RWPE2 (cell line): ENCODE data around the gene ERCC2.
"Not testable (repeated sequence)": the region's sequence is repeated elsewhere in the genome, so short reads cannot be mapped to it uniquely, and the experiment has no call there.

Experiments
- ATAC-seq: fragments of 200-7000 bp; cut with Tn5 transposase; 3 replicates; pipeline ENCODE4 v1.9.1; 2021; ENCODE audit warnings: low read depth
- DNase-seq: peaks from one replicate; pipeline ENCODE4 v3.0.0-alpha.2; 2020; ENCODE audit warnings: low spot score
- H3K27ac ChIP-seq: fragments of 450-650 bp; 2 replicates; pipeline ENCODE4 v1.5.1; 2017; ENCODE audit warnings: mild to moderate bottlenecking; ENCODE audit not compliant: poor library complexity, severe bottlenecking
- H3K27me3 ChIP-seq: fragments of 250-450 bp; sonication (Bioruptor Pico); 2 replicates; pipeline ENCODE4 v1.5.1; 2021; ENCODE audit warnings: mild to moderate bottlenecking, moderate library complexity; ENCODE audit not compliant: insufficient read depth, poor library complexity, severe bottlenecking
- H3K36me3 ChIP-seq: fragments of 250-450 bp; sonication (Bioruptor Pico); 2 replicates; pipeline ENCODE4 v1.5.1; 2020; ENCODE audit warnings: low read depth, mild to moderate bottlenecking, moderate library complexity
- H3K4me1 ChIP-seq: fragments of 250-450 bp; sonication (Bioruptor Pico); 2 replicates; pipeline ENCODE4 v1.5.1; 2021; ENCODE audit warnings: mild to moderate bottlenecking, moderate library complexity; ENCODE audit not compliant: insufficient read depth, poor library complexity, severe bottlenecking
- H3K4me3 ChIP-seq: fragments of 250-450 bp; sonication (Bioruptor Pico); 2 replicates; pipeline ENCODE4 v1.5.1; 2021; ENCODE audit warnings: mild to moderate bottlenecking, moderate library complexity; ENCODE audit not compliant: severe bottlenecking
- H3K9me3 ChIP-seq: fragments of 250-450 bp; sonication (Bioruptor Pico); 2 replicates; pipeline ENCODE4 v1.5.1; 2021; ENCODE audit warnings: mild to moderate bottlenecking, moderate library complexity; ENCODE audit not compliant: severe bottlenecking
- TF ChIP-seq, protein P1 (sequence below): fragments of 450-650 bp; IDR thresholded peaks from one replicate; pipeline ENCODE4 v1.5.1; 2017; ENCODE audit warnings: mild to moderate bottlenecking, moderate library complexity; ENCODE audit not compliant: poor library complexity, severe bottlenecking

Gene ERCC2

DNA sequence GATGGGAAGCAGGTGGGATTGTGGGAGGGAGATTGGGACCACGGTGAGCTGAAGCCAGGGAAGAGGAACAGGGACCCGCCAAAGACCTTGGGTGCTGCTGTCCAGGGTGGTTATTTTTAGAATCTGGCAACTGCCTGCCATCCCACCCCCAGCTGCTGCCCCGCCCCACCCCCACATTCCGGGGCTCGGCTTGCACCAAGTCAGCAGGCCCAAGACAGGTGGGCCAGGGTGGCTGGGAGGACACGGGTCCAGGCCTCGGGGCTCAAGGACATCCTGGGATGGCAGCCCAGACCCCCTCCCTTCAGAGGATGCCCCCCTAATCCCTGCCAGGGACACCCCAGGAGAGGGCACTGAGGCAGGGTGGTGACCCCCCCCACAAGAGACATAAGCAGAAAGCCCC, 48.5 kb downstream of the ERCC2 start:
- no peak overlapping the region for H3K4me3 ChIP-seq
- DNase-seq (no peak), ATAC-seq (no peak)
- H3K4me1 ChIP-seq: no peaks in the 10 kb centered on the region
- H3K9me3 ChIP-seq: no peaks in the 10 kb centered on the region
- H3K36me3 ChIP-seq: no peaks in the 10 kb centered on the region
- H3K27me3 ChIP-seq: no peaks in the 10 kb centered on the region
- TF ChIP-seq, protein P1, sequence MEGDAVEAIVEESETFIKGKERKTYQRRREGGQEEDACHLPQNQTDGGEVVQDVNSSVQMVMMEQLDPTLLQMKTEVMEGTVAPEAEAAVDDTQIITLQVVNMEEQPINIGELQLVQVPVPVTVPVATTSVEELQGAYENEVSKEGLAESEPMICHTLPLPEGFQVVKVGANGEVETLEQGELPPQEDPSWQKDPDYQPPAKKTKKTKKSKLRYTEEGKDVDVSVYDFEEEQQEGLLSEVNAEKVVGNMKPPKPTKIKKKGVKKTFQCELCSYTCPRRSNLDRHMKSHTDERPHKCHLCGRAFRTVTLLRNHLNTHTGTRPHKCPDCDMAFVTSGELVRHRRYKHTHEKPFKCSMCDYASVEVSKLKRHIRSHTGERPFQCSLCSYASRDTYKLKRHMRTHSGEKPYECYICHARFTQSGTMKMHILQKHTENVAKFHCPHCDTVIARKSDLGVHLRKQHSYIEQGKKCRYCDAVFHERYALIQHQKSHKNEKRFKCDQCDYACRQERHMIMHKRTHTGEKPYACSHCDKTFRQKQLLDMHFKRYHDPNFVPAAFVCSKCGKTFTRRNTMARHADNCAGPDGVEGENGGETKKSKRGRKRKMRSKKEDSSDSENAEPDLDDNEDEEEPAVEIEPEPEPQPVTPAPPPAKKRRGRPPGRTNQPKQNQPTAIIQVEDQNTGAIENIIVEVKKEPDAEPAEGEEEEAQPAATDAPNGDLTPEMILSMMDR: no peak
- no peak overlapping the region for H3K27ac ChIP-seq

DNA sequence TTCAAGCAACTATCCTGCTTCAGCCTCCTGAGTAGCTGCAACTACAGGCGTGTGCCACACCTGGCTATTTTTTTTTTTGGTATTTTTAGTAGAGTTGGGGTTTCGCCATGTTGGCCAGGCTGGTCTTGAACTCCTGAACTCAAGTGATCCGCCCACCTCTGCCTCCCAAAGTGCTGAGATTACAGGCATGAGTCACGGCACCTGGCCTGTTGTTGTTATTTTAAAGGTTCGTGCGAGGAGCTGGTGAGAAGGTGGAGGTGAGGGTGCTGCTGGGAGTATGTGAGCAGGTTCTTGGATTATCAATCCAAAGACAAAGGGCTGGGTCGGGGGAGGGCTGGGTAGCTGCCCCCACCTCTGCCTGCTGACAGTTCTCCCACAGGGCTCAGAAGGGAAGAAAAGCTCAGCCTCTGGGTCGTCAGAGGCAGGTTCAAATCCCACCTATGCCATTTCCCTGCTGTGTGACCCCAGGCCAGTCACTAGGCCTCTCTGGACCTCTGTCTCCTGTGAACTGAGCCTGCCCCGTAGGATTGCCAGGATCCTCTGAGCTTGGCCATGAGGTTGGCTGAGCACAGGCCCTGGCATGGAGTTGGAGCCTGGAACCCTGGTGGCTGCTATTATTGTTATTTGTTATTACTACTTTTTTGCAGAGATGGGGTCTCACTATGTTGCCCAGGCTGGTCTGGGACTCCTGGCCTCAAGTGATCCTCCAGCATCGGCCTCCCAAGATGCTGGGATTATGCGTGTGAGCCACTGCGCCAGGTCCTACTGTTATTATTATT, 49.2 kb downstream of the ERCC2 start:
- TF ChIP-seq, protein P1: no peak
- DNase-seq (no peak), ATAC-seq (no peak)
- Histone ChIP-seq H3K9me3 (no peaks in the 10 kb centered on the region), H3K36me3 (no peaks in the 10 kb centered on the region), H3K4me3 (no peak overlapping the region), H3K4me1 (no peaks in the 10 kb centered on the region), H3K27me3 (no peaks in the 10 kb centered on the region), H3K27ac (no peak overlapping the region)

DNA sequence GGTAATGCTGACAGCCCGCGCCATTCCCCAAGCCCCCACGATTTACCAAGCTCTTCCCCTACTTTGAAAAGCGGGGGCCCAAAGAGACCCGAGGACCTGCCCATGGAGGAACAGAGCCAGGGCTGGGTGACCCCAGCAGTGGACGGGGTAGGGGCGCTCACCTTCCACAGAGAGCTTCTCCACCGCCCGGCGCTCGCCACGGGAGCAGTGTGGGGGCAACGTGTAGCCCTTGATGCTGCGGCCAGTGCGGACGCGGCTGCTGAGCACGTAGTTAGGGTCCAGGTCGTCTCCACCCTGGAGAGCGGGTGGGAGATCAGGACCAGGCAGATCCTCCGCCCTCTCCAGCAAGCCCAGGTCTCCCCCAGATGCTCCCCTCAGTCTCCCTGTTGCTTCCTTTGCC, 55.1 kb downstream of the ERCC2 start:
- H3K9me3 ChIP-seq: no peaks in the 10 kb centered on the region
- no peaks in the 10 kb centered on the region for H3K4me1 ChIP-seq
- no peaks in the 10 kb centered on the region for H3K36me3 ChIP-seq
- DNase-seq (no peak), ATAC-seq (no peak)
- no peak overlapping the region for H3K27ac ChIP-seq
- no peaks in the 10 kb centered on the region for H3K27me3 ChIP-seq
- no peak overlapping the region for H3K4me3 ChIP-seq
- TF ChIP-seq, protein P1: no peak

DNA sequence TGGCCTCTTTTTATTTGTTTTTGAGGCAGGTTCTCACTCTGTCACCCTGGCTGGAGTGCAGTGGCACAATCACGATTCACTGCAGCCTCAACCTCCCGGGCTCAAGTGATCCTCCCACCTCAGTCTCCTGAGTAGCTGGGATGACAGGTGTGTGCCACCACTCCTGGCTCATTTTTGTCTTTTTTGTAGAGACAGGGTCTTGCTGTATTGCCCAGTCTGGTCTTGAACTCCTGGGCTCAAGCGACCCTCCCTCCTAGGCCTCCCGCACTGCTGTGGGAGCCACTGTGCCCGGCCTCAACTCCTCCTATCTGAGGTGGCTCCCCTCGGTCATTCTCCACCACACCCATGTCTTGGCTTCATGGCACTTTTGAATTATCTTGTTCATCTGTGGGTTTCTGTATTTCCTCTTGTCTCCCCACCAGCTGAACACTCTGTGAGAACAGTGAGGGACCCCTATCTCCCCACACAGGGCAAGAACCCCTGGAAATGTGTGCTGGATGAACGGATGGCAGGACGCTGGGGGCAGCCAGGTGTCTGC, 55.6 kb downstream of the ERCC2 start:
- no peak overlapping the region for H3K27ac ChIP-seq
- H3K4me1 ChIP-seq: no peaks in the 10 kb centered on the region
- H3K36me3 ChIP-seq: no peaks in the 10 kb centered on the region
- H3K9me3 ChIP-seq: no peaks in the 10 kb centered on the region
- no peak for ATAC-seq
- H3K4me3 ChIP-seq: no peak overlapping the region
- DNase-seq: no peak
- TF ChIP-seq, protein P1: no peak
- H3K27me3 ChIP-seq: no peaks in the 10 kb centered on the region

DNA sequence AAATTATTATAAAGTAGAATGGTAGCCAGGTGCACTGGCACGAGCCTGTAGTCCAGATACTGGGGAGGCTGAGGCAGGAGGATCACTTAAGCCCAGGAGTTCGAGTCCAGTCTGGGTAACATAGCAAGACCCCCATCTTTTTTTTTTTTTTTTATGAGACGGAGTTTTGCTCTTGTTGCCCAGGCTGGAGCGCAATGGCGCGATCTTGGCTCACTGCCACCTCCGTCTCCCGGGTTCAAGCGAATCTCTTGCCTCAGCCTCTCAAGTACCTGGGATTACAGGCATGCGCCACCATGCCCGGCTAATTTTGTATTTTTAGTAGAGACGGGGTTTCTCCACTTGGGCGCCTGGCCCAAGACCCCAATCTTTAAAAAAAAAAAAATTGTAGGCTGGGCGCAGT, 58.1 kb downstream of the ERCC2 start:
- not testable (repeated sequence) for H3K9me3 ChIP-seq, DNase-seq, H3K27me3 ChIP-seq, ATAC-seq, H3K27ac ChIP-seq, H3K4me3 ChIP-seq, H3K4me1 ChIP-seq, H3K36me3 ChIP-seq
